HepG2 (cell line): ENCODE results near the gene RPF1. TPM values are rescaled to one million over a fixed set of nuclear protein-coding genes. Genes with fewer than 3 reads are reported as not detected.

Experiments used
- CCAR2 ChIP-seq: fragments of 200-400 bp; formaldehyde crosslinking; optimal IDR thresholded peaks from 2 replicates; pipeline ENCODE3; 2018; ENCODE audit warnings: low read depth, mild to moderate bottlenecking, low read length, moderate library complexity
- CEBPZ ChIP-seq: IDR thresholded peaks from 2 replicates; pipeline ENCODE4 v1.6.1; 2012; ENCODE audit warnings: low read length, improper control_type of control experiment
- CENPX ChIP-seq: sonication (generic); formaldehyde crosslinking; IDR thresholded peaks from 2 replicates; pipeline ENCODE4 v1.9.0; 2021; ENCODE audit warnings: mild to moderate bottlenecking, missing genetic modification reagents, moderate library complexity
- DZIP1 ChIP-seq: sonication (generic); formaldehyde crosslinking; IDR thresholded peaks from 2 replicates; pipeline ENCODE4 v1.5.0; 2020; ENCODE audit warnings: mild to moderate bottlenecking, missing genetic modification reagents
- EHMT2 ChIP-seq: fragments of 200-600 bp; sonication (generic); IDR thresholded peaks from 2 replicates; pipeline ENCODE4 v1.7.0; 2017; ENCODE audit warnings: antibody characterized with exemption, low read depth, low read length, borderline replicate concordance
- FOXA3 ChIP-seq: IDR thresholded peaks from 2 replicates; pipeline ENCODE4 v1.6.1; 2016; ENCODE audit warnings: missing genetic modification reagents, missing compliant biosample characterization
- HOXA3 ChIP-seq: sonication (generic); formaldehyde crosslinking; IDR thresholded peaks from 2 replicates; pipeline ENCODE4 v1.5.0; 2020; ENCODE audit warnings: missing genetic modification reagents
- MAFF ChIP-seq: IDR thresholded peaks from 2 replicates; pipeline ENCODE4 v1.6.1; 2011; ENCODE audit warnings: low read depth, low read length, improper control_type of control experiment
- RAD51 ChIP-seq: fragments of 450-650 bp; IDR thresholded peaks from 2 replicates; pipeline ENCODE4 v1.6.1; 2016; ENCODE audit warnings: borderline replicate concordance
- RELA ChIP-seq: sonication (generic); formaldehyde crosslinking; IDR thresholded peaks from 2 replicates; pipeline ENCODE4 v1.4.0; 2020; ENCODE audit warnings: missing genetic modification reagents
- RFX5 ChIP-seq: IDR thresholded peaks from 2 replicates; pipeline ENCODE4 v1.6.1; 2011; ENCODE audit warnings: low read depth, low read length, improper control_type of control experiment
- ZFP36 ChIP-seq: fragments of 150-350 bp; IDR thresholded peaks from 2 replicates; pipeline ENCODE4 v1.6.1; 2018; ENCODE audit warnings: borderline replicate concordance, low read length, low read depth; ENCODE audit not compliant: partially characterized antibody
- ZKSCAN1 ChIP-seq: fragments of 150-350 bp; IDR thresholded peaks from 2 replicates; pipeline ENCODE4 v1.6.1; 2014; ENCODE audit warnings: low read length
- ZNF10 ChIP-seq: sonication (generic); formaldehyde crosslinking; IDR thresholded peaks from 2 replicates; pipeline ENCODE4 v1.4.0; 2020; ENCODE audit warnings: mild to moderate bottlenecking, low read depth, missing genetic modification reagents, borderline replicate concordance
- ZNF138 ChIP-seq: sonication (generic); formaldehyde crosslinking; IDR thresholded peaks from 2 replicates; pipeline ENCODE4 v1.5.0; 2020; ENCODE audit warnings: mild to moderate bottlenecking, low read depth, missing genetic modification reagents
- polyA plus RNA-seq, 8 experiments: library from polyadenylated mRNA; depleted of rRNA in 3 of 8; stranded (reverse) in 7 of 8; unstranded in 1 of 8; fragments of >200 nt; fragmentation: Illumina TruSeq in 4 of 8; extraction: Trizol in 4 of 8; gene quantifications; 2 replicates each; pipeline versions ENCODE4 v1.2.1 to v1.2.3, GENCODE V29; 2011 to 2016; ENCODE audit warnings: low read depth in 4 of 8, missing spikeins in 1 of 8, mixed read lengths in 1 of 8; ENCODE audit not compliant: insufficient read depth in 1 of 8
- total RNA-seq, 5 experiments: library from RNA; depleted of rRNA; stranded (reverse); fragments of >200 nt; fragmentation: Illumina TruSeq; extraction: Trizol; gene quantifications; 2 replicates each; pipeline ENCODE4 v1.2.3, GENCODE V29; 2016; ENCODE audit warnings: low read depth in 1 of 5
- TF ChIP-seq, protein P1 (sequence below): sonication (generic); formaldehyde crosslinking; IDR thresholded peaks from 2 replicates; pipeline ENCODE4 v1.8.0; 2022; ENCODE audit warnings: mild to moderate bottlenecking, missing genetic modification reagents, moderate library complexity
- TF ChIP-seq, protein P2 (sequence below): sonication (generic); formaldehyde crosslinking; IDR thresholded peaks from 2 replicates; pipeline ENCODE4 v1.4.0; 2020; ENCODE audit warnings: missing genetic modification reagents
- TF ChIP-seq, protein P3 (sequence below): sonication (generic); formaldehyde crosslinking; IDR thresholded peaks from 2 replicates; pipeline ENCODE4 v1.5.1; 2020; ENCODE audit warnings: mild to moderate bottlenecking, missing genetic modification reagents, borderline replicate concordance

The RPF1 gene
- total and polyA plus RNA-seq, 2 of the 13 experiments (the other 11 are each of a cell fraction or from before 2014, with no cell fraction given), result 23.0 to 39.0 TPM

- no peak for TF ChIP-seq CCAR2
- no peak for TF ChIP-seq CENPX (CRISPR knock-in tag)
- TF ChIP-seq RELA (CRISPR knock-in tag), result no peak
- no peak for TF ChIP-seq ZFP36
- TF ChIP-seq ZNF10, result no peak
- no peak for TF ChIP-seq CEBPZ
- TF ChIP-seq, protein P1, sequence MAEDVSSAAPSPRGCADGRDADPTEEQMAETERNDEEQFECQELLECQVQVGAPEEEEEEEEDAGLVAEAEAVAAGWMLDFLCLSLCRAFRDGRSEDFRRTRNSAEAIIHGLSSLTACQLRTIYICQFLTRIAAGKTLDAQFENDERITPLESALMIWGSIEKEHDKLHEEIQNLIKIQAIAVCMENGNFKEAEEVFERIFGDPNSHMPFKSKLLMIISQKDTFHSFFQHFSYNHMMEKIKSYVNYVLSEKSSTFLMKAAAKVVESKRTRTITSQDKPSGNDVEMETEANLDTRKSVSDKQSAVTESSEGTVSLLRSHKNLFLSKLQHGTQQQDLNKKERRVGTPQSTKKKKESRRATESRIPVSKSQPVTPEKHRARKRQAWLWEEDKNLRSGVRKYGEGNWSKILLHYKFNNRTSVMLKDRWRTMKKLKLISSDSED (CRISPR knock-in tag), result no peak
- TF ChIP-seq ZNF138, result no peak
- no peak for TF ChIP-seq DZIP1 (CRISPR knock-in tag)
- TF ChIP-seq, protein P2, sequence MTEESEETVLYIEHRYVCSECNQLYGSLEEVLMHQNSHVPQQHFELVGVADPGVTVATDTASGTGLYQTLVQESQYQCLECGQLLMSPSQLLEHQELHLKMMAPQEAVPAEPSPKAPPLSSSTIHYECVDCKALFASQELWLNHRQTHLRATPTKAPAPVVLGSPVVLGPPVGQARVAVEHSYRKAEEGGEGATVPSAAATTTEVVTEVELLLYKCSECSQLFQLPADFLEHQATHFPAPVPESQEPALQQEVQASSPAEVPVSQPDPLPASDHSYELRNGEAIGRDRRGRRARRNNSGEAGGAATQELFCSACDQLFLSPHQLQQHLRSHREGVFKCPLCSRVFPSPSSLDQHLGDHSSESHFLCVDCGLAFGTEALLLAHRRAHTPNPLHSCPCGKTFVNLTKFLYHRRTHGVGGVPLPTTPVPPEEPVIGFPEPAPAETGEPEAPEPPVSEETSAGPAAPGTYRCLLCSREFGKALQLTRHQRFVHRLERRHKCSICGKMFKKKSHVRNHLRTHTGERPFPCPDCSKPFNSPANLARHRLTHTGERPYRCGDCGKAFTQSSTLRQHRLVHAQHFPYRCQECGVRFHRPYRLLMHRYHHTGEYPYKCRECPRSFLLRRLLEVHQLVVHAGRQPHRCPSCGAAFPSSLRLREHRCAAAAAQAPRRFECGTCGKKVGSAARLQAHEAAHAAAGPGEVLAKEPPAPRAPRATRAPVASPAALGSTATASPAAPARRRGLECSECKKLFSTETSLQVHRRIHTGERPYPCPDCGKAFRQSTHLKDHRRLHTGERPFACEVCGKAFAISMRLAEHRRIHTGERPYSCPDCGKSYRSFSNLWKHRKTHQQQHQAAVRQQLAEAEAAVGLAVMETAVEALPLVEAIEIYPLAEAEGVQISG (CRISPR knock-in tag), result no peak; the same call in none of the 2 replicates
- no peak for TF ChIP-seq ZKSCAN1
- TF ChIP-seq MAFF, result no peak
- TF ChIP-seq, protein P3, sequence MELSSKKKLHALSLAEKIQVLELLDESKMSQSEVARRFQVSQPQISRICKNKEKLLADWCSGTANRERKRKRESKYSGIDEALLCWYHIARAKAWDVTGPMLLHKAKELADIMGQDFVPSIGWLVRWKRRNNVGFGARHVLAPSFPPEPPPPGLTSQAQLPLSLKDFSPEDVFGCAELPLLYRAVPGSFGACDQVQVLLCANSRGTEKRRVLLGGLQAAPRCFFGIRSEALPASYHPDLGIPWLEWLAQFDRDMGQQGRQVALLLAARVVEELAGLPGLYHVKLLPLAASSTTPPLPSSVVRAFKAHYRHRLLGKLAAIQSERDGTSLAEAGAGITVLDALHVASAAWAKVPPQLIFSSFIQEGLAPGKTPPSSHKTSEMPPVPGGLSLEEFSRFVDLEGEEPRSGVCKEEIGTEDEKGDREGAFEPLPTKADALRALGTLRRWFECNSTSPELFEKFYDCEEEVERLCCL (CRISPR knock-in tag), result no peak
- no peak for TF ChIP-seq EHMT2
- no peak for TF ChIP-seq RFX5
- no peak for TF ChIP-seq RAD51
- TF ChIP-seq HOXA3 (CRISPR knock-in tag), result 0 out of 2 replicates have a peak, but pooled peaks have one; percentile 32
- TF ChIP-seq FOXA3, result 0 out of 2 replicates have a peak, but pooled peaks have one; percentile 7
Measured at GRCh38 chr1:84506002-84506728, 27.1 kb downstream of the RPF1 start, which contains the start of the genes GNG5 and SPATA1 (continued).
